Naive thymus-derived CD8-positive, alpha-beta T cell (primary cell): Measurements from ENCODE around the gene YWHAQ. TPM values are rescaled to one million over a fixed set of nuclear protein-coding genes. Genes with fewer than 3 reads are reported as not detected.
A peak's percentile ranks its signal among the peaks of the same experiment; 100 is the strongest.

Experiments used
- ATAC-seq, 2 donors: fragments of 150-1000 bp; cut with Tn5 transposase in 1 of 2; sonication (Bioruptor Pico), chemical (Tn5 transposase) in 1 of 2; 1 replicate in 1 of 2; 2 replicates in 1 of 2; pipeline ENCODE4 v1.10.0; 2021; ENCODE audit warnings: mild to moderate bottlenecking in 2 of 2, moderate library complexity in 2 of 2
- POLR2A ChIA-PET: fragments of 350-600 bp; sonication (Branson Sonifier 250); formaldehyde crosslinking; loops from one replicate; lab custom pipeline; 2021; ENCODE audit warnings: antibody characterized with exemption; lab: Charles Lee
- DNase-seq, 10 donors: peaks; one replicate each; pipeline versions ENCODE4 v3.0.0 to v3.0.0-alpha.2; 2020 to 2022
- H3K27ac Mint-ChIP-seq, 10 donors: one replicate each; pipeline ENCODE4 v1.8.0; 2020 to 2022; ENCODE audit warnings: mild to moderate bottlenecking in 10 of 10, mixed read lengths in 10 of 10, moderate library complexity in 4 of 10, inconsistent platforms in 1 of 10
- H3K27me3 Mint-ChIP-seq, 5 donors: one replicate each; pipeline ENCODE4 v1.8.0; 2021 to 2022; ENCODE audit warnings: mixed read lengths in 5 of 5
- H3K36me3 Mint-ChIP-seq, 3 donors: one replicate each; pipeline ENCODE4 v1.8.0; 2020 to 2022; ENCODE audit warnings: mixed read lengths in 3 of 3, mild to moderate bottlenecking in 2 of 3, inconsistent platforms in 1 of 3
- H3K4me1 Mint-ChIP-seq, 4 donors: one replicate each; pipeline ENCODE4 v1.8.0; 2021 to 2022; ENCODE audit warnings: mixed read lengths in 4 of 4
- H3K4me3 Mint-ChIP-seq, 10 donors: one replicate each; pipeline ENCODE4 v1.8.0; 2020 to 2022; ENCODE audit warnings: mild to moderate bottlenecking in 10 of 10, mixed read lengths in 10 of 10, moderate library complexity in 6 of 10, inconsistent platforms in 1 of 10
- H3K9me3 Mint-ChIP-seq, 9 donors: one replicate each; pipeline ENCODE4 v1.8.0; 2020 to 2022; ENCODE audit warnings: mixed read lengths in 9 of 9, mild to moderate bottlenecking in 3 of 9, inconsistent platforms in 1 of 9, moderate library complexity in 1 of 9
- polyA plus RNA-seq, 3 donors: library from polyadenylated mRNA; unstranded; fragments of 300-500 nt; fragmentation: Illumina TruSeq; gene quantifications; one replicate each; pipeline ENCODE4 v1.2.3, GENCODE V29; 2021
- total RNA-seq, 8 experiments: library from RNA in 2 of 8; stranded (reverse) in 2 of 8; gene quantifications; one replicate each; pipeline ENCODE4 v1.2.3 and lab custom pipeline; 2021 to 2026

The YWHAQ gene
- total and polyA plus RNA-seq, 5 experiments from 2014 or later, result 99.2 to 348 (median 195) TPM

DNA sequence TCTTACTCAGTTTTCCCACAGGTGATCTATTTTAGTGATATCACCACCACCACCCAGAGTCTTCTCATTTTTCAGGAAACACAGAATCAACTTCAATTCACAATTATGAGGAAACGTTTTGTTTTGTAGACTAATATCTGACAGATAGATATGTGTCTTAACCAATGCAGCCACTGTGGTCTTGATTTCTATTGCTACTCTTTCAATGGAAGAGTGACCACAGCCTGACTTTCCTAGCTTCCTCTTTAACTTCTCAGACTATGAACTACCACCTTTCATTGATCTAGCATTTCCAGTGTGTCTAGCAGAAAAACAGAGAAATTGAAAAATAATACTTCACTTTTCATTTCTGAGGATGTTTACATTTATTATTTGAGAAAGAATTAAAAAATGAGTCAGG, 95.6 kb downstream of the YWHAQ start:
- Mint-ChIP-seq H3K27ac (peak overlapping the region in 1 of 10 donors; percentile 41), H3K27me3 (no peaks in the 10 kb centered on the region)
- ATAC-seq, result no peak

More for the DNA sequence above, 95.6 kb downstream of the YWHAQ start:
- Mint-ChIP-seq H3K9me3 (no peaks in the 10 kb centered on the region), H3K4me3 (no peak overlapping the region), H3K4me1 (peaks cover 8 to 41% (median 17%) of the 10 kb centered on the region in 4 donors), H3K36me3 (peaks cover 0 to 60% (median 5%) of the 10 kb centered on the region in 3 donors)
- POLR2A ChIA-PET, result no interaction called here
- no peak for DNase-seq

Other genes starting within 250 kb of the YWHAQ start
- gene ITGB1BP1, start 207.5 kb downstream of the YWHAQ start, total RNA-seq, result 10 to 100 TPM; 60.2 to 63.5 TPM
- 100 to 1,000 TPM; 122 to 136 (median 136) TPM for gene ITGB1BP1, start 207.5 kb downstream of the YWHAQ start, polyA plus RNA-seq
- 10 to 100 TPM; 28.7 to 28.8 TPM for gene CPSF3, start 207.3 kb downstream of the YWHAQ start, total RNA-seq
- 10 to 100 TPM; 21.3 to 32.3 (median 24.4) TPM for gene CPSF3, start 207.3 kb downstream of the YWHAQ start, polyA plus RNA-seq
- 10 to 100 TPM; 47.0 to 57.3 TPM for gene IAH1, start 156.4 kb downstream of the YWHAQ start, total RNA-seq
- 10 to 100 TPM; 61.8 to 81.5 (median 66.6) TPM for gene IAH1, start 156.4 kb downstream of the YWHAQ start, polyA plus RNA-seq
- 10 to 100 TPM; 27.2 to 27.9 TPM for gene ADAM17, start 75.2 kb downstream of the YWHAQ start, total RNA-seq
- gene ADAM17, start 75.2 kb downstream of the YWHAQ start, polyA plus RNA-seq, result 1 to 10 TPM; 6.9 to 7.8 (median 7.7) TPM
- 10 to 100 TPM; 15.9 to 19.3 TPM for gene TAF1B, start 212.5 kb upstream of the YWHAQ start, total RNA-seq
- 10 to 100 TPM; 10.1 to 13.1 (median 11.1) TPM for gene TAF1B, start 212.5 kb upstream of the YWHAQ start, polyA plus RNA-seq